Esophagus muscularis mucosa (tissue), 4 donors: ENCODE data around the gene CEL. TPM values are rescaled to one million over a fixed set of nuclear protein-coding genes. Genes with fewer than 3 reads are reported as not detected.
"Not testable (repeated sequence)": the region's sequence is repeated elsewhere in the genome, so short reads cannot be mapped to it uniquely, and the experiment has no call there.

Experiments
- DNase-seq: peaks from one replicate; pipeline ENCODE4 v3.0.0-alpha.2; 2017; ENCODE audit errors: extremely low spot score
- H3K27ac ChIP-seq, 4 donors: fragments of 200-600 bp; sonication (generic); replicated peaks in 1 of 4; 1 replicate in 3 of 4; 2 replicates in 1 of 4; pipeline ENCODE4 v1.5.1; 2016 to 2019; ENCODE audit warnings: mild to moderate bottlenecking in 1 of 4
- H3K27me3 ChIP-seq, 4 donors: fragments of 200-600 bp; sonication (generic); one replicate each; pipeline versions ENCODE4 v1.5.1 to v1.6.0; 2016 to 2019
- H3K36me3 ChIP-seq, 4 donors: fragments of 200-600 bp; sonication (generic); one replicate each; pipeline ENCODE4 v1.5.1; 2016 to 2019
- H3K4me1 ChIP-seq, 4 donors: fragments of 200-600 bp; sonication (generic); one replicate each; pipeline ENCODE4 v1.5.1; 2016 to 2019
- H3K4me3 ChIP-seq, 4 donors: fragments of 200-600 bp; sonication (generic); 1 replicate in 2 of 4; 2 replicates in 2 of 4; pipeline ENCODE4 v1.5.1; 2016 to 2019; ENCODE audit warnings: mild to moderate bottlenecking in 4 of 4, moderate library complexity in 1 of 4
- H3K9me3 ChIP-seq, 4 donors: fragments of 200-600 bp; sonication (generic); 1 replicate in 3 of 4; 2 replicates in 1 of 4; pipeline ENCODE4 v1.5.1; 2016 to 2019
- EP300 ChIP-seq: sonication (generic); formaldehyde crosslinking; IDR thresholded peaks from one replicate; pipeline ENCODE4 v1.6.1; 2017; ENCODE audit warnings: antibody characterized with exemption
- POLR2A ChIP-seq: fragments of 450-650 bp; IDR thresholded peaks from one replicate; pipeline ENCODE4 v1.6.1; 2017; ENCODE audit warnings: antibody characterized with exemption, moderate library complexity, mild to moderate bottlenecking, low read depth
- POLR2AphosphoS5 ChIP-seq, 2 donors: sonication (generic); formaldehyde crosslinking; IDR thresholded peaks; one replicate each; pipeline ENCODE4 v1.6.1; 2017; ENCODE audit warnings: antibody characterized with exemption in 2 of 2
- WGBS: methylation state at CpG from one replicate; pipeline ENCODE4 v1.1.5; 2018; 5-methylcytosine and 5-hydroxymethylcytosine counted together
- intact Hi-C: fragments of 100-400 bp; cut with DNase I; formaldehyde crosslinking; loops from one replicate; pipeline ENCODE4 v1.15.1; 2023
- total RNA-seq, 4 donors: library from RNA; depleted of rRNA; stranded (reverse); fragments of >200 nt; gene quantifications; one replicate each; pipeline versions ENCODE4 v1.1.0 to v1.2.1, GENCODE V29; 2016
- TF ChIP-seq, protein P1 (sequence below), 3 experiments: fragments of 200-600 bp in 2 of 3; fragments of 450-650 bp in 1 of 3; sonication (generic) in 2 of 3; IDR thresholded peaks; one replicate each; pipeline ENCODE4 v1.5.1; 2017 to 2019; ENCODE audit warnings: antibody characterized with exemption in 3 of 3, mild to moderate bottlenecking in 2 of 3, moderate library complexity in 1 of 3

CEL gene
- total RNA-seq, 4 donors from 2014 or later = 0.17 to 0.42 (median 0.21) TPM

DNA sequence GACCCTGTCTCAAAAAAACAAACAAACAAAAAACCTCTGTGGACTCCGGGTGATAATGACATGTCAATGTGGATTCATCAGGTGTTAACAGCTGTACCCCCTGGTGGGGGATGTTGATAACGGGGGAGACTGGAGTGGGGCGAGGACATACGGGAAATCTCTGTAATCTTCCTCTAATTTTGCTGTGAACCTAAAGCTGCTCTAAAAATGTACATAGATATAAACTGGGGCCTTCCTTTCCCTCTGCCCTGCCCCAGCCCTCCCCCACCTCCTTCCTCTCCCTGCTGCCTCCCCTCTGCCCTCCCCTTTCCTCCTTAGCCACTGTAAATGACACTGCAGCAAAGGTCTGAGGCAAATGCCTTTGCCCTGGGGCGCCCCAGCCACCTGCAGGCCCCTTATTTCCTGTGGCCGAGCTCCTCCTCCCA, 1.4 kb upstream of the CEL start:
- intact Hi-C loops = no loop called here
- H3K36me3 ChIP-seq = peaks cover 22 to 45% (median 34%) of the 10 kb centered on the region in 4 donors
- H3K27ac ChIP-seq = no peak overlapping the region
- 61% methylated on average over 6 of the region's 6 CpGs for WGBS
- no peaks in the 10 kb centered on the region for H3K9me3 ChIP-seq
- H3K4me3 ChIP-seq = no peak overlapping the region
- no peaks in the 10 kb centered on the region for H3K27me3 ChIP-seq
- DNase-seq = no peak
- TF ChIP-seq EP300 (no peak), POLR2AphosphoS5 (IDR thresholded peaks at IDR 0.05) (no peak), POLR2A (no peak)
- TF ChIP-seq, protein P1, sequence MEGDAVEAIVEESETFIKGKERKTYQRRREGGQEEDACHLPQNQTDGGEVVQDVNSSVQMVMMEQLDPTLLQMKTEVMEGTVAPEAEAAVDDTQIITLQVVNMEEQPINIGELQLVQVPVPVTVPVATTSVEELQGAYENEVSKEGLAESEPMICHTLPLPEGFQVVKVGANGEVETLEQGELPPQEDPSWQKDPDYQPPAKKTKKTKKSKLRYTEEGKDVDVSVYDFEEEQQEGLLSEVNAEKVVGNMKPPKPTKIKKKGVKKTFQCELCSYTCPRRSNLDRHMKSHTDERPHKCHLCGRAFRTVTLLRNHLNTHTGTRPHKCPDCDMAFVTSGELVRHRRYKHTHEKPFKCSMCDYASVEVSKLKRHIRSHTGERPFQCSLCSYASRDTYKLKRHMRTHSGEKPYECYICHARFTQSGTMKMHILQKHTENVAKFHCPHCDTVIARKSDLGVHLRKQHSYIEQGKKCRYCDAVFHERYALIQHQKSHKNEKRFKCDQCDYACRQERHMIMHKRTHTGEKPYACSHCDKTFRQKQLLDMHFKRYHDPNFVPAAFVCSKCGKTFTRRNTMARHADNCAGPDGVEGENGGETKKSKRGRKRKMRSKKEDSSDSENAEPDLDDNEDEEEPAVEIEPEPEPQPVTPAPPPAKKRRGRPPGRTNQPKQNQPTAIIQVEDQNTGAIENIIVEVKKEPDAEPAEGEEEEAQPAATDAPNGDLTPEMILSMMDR (IDR thresholded peaks at IDR 0.05) = no peak
- H3K4me1 ChIP-seq = peaks cover 0 to 12% (median 0%) of the 10 kb centered on the region in 4 donors

DNA sequence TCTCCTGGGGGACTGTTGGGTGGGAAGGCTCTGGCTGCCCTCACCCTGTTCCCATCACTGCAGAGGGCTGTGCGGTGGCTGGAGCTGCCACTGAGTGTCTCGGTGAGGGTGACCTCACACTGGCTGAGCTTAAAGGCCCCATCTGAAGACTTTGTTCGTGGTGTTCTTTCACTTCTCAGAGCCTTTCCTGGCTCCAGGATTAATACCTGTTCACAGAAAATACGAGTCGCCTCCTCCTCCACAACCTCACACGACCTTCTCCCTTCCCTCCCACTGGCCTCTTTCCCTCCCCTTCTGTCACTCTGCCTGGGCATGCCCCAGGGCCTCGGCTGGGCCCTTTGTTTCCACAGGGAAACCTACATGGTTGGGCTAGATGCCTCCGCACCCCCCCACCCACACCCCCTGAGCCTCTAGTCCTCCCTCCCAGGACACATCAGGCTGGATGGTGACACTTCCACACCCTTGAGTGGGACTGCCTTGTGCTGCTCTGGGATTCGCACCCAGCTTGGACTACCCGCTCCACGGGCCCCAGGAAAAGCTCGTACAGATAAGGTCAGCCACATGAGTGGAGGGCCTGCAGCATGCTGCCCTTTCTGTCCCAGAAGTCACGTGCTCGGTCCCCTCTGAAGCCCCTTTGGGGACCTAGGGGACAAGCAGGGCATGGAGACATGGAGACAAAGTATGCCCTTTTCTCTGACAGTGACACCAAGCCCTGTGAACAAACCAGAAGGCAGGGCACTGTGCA, 590 bp upstream of the CEL start:
- H3K27ac ChIP-seq, H3K4me3 ChIP-seq, intact Hi-C loops, H3K27me3 ChIP-seq, DNase-seq, H3K9me3 ChIP-seq: not testable (repeated sequence)
- Histone ChIP-seq H3K4me1 (peaks cover 0 to 10% (median 0%) of the 10 kb centered on the region in 4 donors), H3K36me3 (peaks cover 17 to 41% (median 28%) of the 10 kb centered on the region in 4 donors)
- 40% methylated on average over 8 of the region's 14 CpGs for WGBS

DNA sequence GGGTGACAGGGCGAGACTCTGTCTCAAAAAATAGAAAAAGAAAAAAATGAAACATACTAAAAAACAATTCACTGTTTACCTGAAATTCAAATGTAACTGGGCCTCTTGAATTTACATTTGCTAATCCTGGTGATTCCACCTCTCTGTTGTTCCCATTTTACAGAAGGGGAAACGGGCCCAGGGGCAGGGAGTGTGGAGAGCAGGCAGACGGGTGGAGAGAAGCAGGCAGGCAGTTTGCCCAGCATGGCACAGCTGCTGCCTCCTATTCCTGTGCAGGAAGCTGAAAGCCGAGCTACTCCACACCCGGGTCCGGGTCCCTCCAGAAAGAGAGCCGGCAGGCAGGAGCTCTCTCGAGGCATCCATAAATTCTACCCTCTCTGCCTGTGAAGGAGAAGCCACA, 788 bp downstream of the CEL start:
- intact Hi-C loops, H3K27ac ChIP-seq, H3K9me3 ChIP-seq, H3K4me3 ChIP-seq, H3K27me3 ChIP-seq, DNase-seq: not testable (repeated sequence)
- H3K4me1 ChIP-seq = peaks cover 0 to 10% (median 0%) of the 10 kb centered on the region in 4 donors
- peaks cover 4 to 32% (median 15%) of the 10 kb centered on the region in 4 donors for H3K36me3 ChIP-seq
- 71% methylated on average over 7 of the region's 8 CpGs for WGBS

DNA sequence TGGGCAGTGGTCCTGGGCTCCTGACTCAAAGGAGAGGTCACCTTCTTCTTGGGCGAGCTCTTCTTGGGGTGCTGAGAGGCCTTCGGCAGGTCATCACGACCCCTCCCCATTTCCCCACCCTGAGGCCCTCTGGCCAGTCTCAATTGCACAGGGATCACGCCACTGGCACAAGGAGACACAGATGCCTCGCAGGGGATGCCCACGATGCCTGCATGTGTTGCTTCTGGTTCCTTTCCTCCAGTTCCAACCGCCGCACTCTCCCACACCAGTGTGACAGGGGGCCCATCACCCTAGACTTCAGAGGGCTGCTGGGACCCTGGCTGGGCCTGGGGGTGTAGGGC, 1.3 kb downstream of the CEL start:
- Histone ChIP-seq H3K27me3 (no peaks in the 10 kb centered on the region), H3K36me3 (peaks cover 0 to 27% (median 10%) of the 10 kb centered on the region in 4 donors), H3K27ac (no peak overlapping the region), H3K4me1 (peaks cover 0 to 10% (median 0%) of the 10 kb centered on the region in 4 donors), H3K9me3 (no peaks in the 10 kb centered on the region), H3K4me3 (no peak overlapping the region)
- 100% methylated on average over 1 of the region's 8 CpGs for WGBS
- TF ChIP-seq POLR2AphosphoS5 (IDR thresholded peaks at IDR 0.05) = no peak
- TF ChIP-seq, protein P1 (IDR thresholded peaks at IDR 0.05) = no peak
- no peak for TF ChIP-seq EP300
- TF ChIP-seq POLR2A = no peak
- intact Hi-C loops = no loop called here
- DNase-seq = no peak

DNA sequence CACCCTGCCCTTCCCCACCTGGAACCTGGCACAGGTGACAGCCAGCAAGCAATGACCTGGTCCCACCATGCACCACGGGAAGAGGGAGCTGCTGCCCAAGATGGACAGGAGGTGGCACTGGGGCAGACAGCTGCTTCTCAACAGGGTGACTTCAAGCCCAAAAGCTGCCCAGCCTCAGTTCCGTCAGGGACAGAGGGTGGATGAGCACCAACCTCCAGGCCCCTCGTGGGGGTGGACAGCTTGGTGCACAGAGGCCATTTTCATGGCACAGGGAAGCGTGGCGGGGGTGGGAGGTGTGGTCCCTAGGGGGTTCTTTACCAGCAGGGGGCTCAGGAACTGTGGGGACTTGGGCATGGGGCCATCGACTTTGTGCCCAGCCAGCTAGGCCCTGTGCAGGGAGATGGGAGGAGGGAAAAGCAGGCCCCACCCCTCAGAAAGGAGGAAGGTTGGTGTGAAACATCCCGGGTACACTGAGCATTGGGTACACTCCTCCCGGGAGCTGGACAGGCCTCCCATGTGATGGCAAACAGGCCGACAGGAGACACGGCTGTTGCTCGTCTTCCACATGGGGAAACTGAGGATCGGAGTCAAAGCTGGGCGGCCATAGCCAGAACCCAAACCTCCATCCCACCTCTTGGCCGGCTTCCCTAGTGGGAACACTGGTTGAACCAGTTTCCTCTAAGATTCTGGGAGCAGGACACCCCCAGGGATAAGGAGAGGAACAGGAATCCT, 1.9 kb downstream of the CEL start:
- DNase-seq = no peak
- H3K27me3 ChIP-seq = no peaks in the 10 kb centered on the region
- intact Hi-C loops = no loop called here
- no peak overlapping the region for H3K27ac ChIP-seq
- no peaks in the 10 kb centered on the region for H3K9me3 ChIP-seq
- peaks cover 0 to 21% (median 5%) of the 10 kb centered on the region in 4 donors for H3K36me3 ChIP-seq
- H3K4me1 ChIP-seq = peaks cover 0 to 10% (median 0%) of the 10 kb centered on the region in 4 donors
- 73% methylated on average over 6 of the region's 14 CpGs for WGBS
- H3K4me3 ChIP-seq = no peak overlapping the region
- no peak for TF ChIP-seq POLR2AphosphoS5 (IDR thresholded peaks at IDR 0.05)
- TF ChIP-seq, protein P1 (IDR thresholded peaks at IDR 0.05) = no peak
- TF ChIP-seq EP300 = no peak
- TF ChIP-seq POLR2A = no peak
